NCI-H526 (cell line): Measurements from ENCODE around the gene COL18A1.
"Not testable (repeated sequence)": the region's sequence is repeated elsewhere in the genome, so short reads cannot be mapped to it uniquely, and the experiment has no call there.

Experiments
- DNase-seq, 2 experiments: peaks; one replicate each; lab custom pipeline; 2025; lab: John Stamatoyannopoulos, UW

The COL18A1 gene

DNA sequence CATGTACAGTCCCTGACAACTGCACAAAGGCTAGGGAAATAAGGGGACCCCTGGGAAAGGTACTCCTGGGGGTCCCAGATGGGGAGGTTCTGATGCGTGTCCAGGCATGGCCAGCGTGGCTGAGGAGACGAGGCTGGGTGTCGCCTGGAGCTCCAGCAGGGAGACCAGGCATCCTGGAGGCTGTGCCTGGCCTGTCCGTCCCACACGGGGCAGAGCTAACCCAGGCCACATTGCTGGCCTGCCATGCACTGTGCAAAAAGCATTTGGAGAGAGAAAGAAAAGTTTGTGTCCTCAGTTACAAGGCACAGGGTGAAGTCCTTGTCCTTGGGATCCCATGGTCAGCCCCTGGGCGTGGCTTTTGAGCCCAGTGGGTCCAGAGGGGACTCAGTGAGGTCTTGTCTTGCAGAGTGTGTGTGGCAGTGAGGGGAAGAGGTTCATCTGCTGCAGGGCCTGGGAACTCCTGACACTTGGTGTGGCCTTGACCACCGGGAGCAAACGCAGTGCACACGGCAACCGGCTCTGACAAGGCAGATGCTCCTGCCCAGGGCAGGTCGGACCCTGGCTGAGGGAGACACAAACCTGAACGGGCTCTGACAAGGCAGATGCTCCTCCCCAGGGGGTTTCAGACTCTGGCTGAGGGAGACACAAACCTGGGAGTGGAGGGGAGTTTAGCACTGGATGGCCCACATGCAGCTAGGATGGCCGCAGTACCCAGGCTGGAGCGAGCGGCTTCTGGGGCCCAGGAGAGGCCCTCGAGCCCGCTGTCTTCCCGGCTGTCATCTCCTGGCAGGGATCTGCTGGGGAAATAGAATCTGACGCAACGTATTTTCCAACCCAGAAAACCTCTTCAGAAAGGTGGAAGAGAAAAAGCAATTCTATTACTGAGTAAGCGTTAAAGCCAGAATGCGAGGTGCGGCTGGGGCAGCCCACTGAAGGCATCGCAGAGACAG lies 37.3 kb upstream of the COL18A1 start:
- no peak for DNase-seq

DNA sequence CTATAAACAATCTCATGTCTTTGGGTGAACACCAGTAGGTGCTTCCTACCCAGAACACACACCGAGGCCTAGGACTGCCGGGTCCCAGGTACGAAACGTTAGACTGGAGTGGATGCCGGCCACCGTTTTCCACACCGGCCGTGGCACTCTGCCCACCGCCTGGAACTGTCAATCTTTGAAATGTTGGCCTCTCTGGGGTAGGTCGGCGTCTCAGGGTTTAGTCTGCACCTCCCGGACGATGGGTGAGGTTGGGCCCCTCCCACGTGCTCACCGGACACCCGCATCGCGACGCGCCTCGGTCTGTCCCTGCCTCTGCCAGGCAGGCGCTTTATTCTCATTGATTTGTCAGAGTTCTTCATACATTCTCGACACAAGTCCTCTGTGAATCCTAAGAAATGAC lies 35.9 kb upstream of the COL18A1 start:
- DNase-seq, result not testable (repeated sequence)

DNA sequence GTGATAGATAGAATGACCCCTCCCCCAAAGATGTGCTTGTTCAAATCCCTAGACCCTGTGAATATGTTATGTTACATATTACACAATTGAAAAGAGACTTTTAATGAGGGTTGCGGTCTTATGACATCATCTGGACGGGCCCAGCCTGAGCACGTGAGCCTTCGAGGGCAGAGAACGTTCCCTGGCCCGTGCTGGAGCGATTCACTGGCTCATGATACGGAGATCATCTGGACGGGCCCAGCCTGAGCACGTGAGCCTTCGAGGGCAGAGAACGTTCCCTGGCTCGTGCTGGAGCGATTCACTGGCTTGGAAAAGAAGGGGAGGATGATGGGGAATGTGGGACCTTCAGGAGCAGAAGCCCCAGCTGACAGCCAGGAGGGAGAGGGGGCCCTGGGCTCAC lies 34.4 kb upstream of the COL18A1 start:
- no peak for DNase-seq

DNA sequence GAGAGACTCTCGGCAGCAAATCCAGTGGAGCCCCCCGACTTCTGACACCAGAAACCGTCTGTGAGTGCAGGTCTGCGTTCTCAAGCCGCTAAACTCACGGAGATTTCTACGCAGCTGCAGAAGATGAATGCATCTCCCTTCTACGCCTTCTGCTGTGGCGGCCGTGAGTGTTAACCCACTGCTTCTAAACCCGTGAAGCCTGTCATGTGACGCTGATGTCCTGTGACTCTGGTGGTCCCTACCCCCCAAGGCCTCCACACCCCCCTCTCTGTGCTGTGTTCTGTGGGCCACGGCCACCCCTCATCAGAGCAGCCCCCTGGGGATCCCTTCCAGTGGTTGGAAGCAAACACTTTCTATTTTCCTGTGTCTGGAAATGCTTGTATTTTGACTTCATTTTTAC lies 33.9 kb upstream of the COL18A1 start:
- DNase-seq, result no peak

GRCh38 chr21:45371655-45372054 lies 33.3 kb upstream of the COL18A1 start:
- no peak for DNase-seq

DNA sequence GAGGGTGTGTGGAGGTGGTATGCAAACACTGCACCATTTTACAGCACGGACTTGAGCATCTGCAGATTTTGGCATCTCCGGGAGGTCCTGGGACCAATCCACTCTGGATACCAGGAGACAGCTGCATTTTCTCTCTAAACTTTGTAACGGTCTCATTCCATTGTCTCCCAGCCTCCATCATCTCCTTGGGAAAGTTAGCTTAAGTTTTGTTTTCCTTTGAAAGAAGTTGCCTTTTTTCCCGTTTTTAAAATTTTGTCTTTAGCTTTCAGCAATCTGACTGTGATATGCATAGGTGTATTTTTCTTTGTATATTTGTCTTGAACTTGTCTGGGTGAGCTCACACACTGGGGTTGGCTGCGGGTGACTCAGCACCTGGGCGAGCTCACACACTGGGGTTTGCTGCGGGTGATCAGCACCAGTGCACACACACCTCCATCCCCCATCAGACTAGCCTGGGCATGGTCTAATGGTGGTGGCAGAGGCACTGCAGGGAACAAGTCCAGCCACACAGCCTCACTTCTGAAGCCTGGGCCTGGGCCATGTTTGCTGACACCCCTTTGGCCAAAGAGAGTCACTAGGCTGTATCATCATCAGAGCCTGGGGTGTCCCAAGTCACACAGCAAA lies 32.1 kb upstream of the COL18A1 start:
- no peak for DNase-seq

GRCh38 chr21:45373991-45374816 lies 30.8 kb upstream of the COL18A1 start:
- DNase-seq, result no peak

DNA sequence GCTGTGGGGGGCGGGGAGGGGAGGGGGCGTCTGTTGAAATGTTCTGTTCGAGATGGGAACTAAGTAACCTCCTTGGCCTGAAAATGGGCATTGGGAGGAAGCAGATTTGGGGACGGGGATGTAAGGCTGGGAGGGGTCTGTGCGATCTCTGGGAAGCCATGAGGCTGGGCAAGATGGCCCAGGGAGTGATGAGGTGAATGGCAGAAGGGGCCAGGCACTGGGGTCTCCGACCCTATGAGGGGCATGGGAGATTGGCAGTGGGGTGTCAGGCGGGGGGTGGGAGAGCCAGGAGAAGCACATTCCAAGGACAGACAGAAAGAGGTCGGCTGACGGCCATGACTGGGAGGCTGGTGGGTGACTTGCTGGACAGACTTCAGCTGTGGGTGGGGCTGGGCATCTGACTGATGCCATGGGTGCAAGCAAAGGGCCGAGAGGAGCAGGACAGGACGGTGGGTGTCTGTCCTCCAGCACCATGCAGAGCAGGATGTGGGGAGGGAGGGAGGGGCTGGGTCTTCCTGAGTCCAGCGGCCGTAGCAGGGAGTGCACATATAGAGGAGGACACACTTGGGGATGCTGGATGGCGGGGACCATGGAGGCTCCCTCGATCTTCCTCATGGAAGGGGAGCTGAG lies 30.0 kb upstream of the COL18A1 start:
- no peak for DNase-seq

DNA sequence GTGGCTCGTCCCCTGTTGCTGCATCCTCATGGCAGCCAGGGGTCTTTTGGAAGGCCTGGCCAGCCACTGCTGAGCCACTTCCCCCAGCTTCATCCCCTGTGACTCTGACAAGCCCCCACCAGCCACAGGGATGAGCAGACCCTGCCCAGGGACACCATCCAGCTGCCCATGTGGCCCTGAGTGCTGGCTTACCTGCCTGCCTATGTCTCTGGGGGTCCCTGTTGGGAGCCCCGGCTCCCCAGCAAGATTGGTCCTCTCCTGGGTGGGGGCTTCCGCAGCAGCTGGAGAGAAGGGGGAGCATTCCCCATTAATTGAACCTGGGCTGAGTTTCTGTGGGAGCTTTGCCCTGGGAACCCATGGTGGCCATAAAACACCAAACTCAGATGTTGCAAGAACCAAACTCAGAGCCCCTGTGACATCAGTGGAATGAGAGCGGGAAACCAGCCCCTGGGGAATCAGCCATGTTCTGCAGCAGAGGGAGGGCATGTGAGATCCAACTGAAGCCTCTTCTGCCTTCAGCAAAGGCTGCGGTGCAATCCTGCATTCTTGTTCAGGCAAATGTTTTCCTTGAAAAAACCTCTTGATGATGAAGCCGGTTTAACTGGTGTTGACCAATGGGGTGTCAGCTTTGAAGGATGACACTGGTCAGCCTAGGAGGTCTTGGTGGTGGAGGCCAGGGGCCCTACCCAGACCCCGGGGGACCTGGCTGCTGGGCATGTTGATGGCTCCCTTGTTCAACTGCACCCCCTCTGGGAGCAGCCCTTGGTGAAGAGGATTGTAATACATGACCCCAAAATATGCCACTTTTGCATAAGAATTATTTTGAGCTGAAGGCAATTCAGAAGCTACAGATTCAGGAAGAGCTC lies 28.3 kb upstream of the COL18A1 start:
- no peak for DNase-seq

DNA sequence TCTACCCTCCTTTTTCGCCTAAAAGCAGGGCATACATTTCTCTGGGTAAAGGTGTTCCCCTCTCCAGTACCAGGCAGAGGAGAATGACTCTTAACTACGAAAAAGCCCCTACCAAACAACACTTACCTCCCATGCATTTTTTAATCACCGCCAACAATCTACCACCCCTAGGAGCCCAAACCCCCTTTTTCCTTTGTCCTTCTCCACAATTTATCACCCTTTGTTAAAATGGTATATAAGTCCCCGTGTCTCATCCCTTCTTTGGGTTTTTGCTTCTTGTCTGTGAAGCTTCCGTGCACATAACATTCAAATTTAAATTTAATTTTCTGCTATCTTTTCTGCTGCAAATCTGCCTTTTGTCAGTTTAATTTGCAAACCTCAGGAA lies 27.6 kb upstream of the COL18A1 start:
- DNase-seq, result no peak

- no peak for DNase-seq
Observed at GRCh38 chr21:45377866-45378257, 27.1 kb upstream of the COL18A1 start.

GRCh38 chr21:45378258-45378966 lies 26.6 kb upstream of the COL18A1 start:
- DNase-seq, result no peak

DNA sequence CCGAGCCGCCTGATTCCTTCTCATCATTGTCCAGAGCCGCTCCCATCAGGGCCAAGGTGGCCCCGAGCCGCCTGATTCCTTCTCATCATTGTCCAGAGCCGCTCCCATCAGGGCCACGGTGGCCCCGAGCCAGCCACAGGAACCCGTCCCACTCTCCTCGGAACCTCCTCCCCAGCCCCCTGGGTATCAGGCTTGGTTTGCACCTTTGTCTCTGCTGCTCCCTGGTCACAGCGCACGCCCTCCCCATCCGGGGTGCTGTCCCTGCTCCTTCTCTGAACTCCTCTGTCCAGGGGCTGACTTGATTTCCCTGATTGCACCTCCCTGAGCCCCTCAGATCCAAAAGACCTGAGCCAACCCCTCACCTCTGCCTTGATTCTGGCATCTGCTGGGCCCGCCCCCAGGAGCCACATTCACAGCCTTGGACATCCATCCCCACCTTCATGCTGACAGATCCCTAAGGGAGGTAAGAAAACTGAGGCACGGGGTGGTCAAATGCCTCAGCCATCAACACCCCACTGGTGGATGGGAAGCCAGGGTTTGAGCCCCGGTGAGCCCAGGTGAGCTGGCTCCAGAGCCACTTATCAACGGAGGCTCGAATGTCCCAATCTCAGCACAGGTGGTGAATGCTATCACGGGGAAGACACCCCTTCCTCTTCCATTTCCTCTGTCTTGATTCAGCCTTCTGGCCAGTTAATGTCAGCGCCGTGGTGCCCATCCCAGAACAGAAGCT lies 25.6 kb upstream of the COL18A1 start:
- DNase-seq, result no peak

DNA sequence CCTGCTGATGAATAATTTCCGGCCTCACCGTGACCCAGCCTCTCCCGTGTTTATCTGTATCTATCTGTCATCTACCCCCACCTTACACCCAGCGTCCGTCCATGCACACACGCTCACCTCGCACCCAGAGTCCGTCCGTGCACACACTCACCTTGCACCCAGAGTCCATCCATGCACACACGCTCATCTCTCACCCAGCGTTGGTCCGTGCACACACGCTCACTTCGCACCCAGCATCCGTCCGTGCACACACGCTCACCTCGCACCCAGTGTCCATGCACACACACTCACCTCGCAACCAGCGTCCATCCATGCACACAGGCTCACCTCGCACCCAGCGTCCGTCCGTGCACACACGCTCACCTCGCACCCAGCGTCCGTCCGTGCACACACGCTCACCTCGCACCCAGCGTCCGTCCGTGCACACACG lies 25.0 kb upstream of the COL18A1 start:
- no peak for DNase-seq

- no peak for DNase-seq
Observed at GRCh38 chr21:45380566-45380965, 24.4 kb upstream of the COL18A1 start.

- no peak for DNase-seq
Observed at GRCh38 chr21:45381036-45381787, 23.8 kb upstream of the COL18A1 start.

- no peak for DNase-seq
Observed at GRCh38 chr21:45381865-45382696, 22.9 kb upstream of the COL18A1 start.

GRCh38 chr21:45382697-45382997 lies 22.3 kb upstream of the COL18A1 start:
- DNase-seq, result no peak
